Keratinocyte (primary cell): Measurements from ENCODE around the gene APLF. TPM values are rescaled to one million over a fixed set of nuclear protein-coding genes. Genes with fewer than 3 reads are reported as not detected.

Experiments used
- DNase-seq: peaks from one replicate; pipeline ENCODE4 v3.0.0-alpha.2; 2011; ENCODE audit warnings: low read depth, missing footprints, low spot score
- FAIRE-seq: peaks from 2 replicates; lab custom pipeline; 2011; peaks lifted over from hg19 to GRCh38; lab: Jason Lieb, UNC
- H2AFZ ChIP-seq: 2 replicates; pipeline ENCODE4 v1.6.0; 2012; ENCODE audit warnings: low read length, control low read depth, inconsistent platforms; ENCODE audit not compliant: control insufficient read depth
- H3K27ac ChIP-seq: 2 replicates; pipeline ENCODE4 v1.5.1; 2011; ENCODE audit warnings: low read length; ENCODE audit not compliant: control insufficient read depth, insufficient read depth
- H3K27me3 ChIP-seq: 3 replicates; pipeline ENCODE4 v1.6.0; 2011; ENCODE audit warnings: low read length; ENCODE audit not compliant: control insufficient read depth, insufficient read depth; ENCODE audit errors: extremely low read depth
- H3K36me3 ChIP-seq, 2 experiments: 2 replicates in 1 of 2; 3 replicates in 1 of 2; pipeline ENCODE4 v1.5.1; 2011; ENCODE audit warnings: low read length in 2 of 2, mild to moderate bottlenecking in 1 of 2; ENCODE audit not compliant: control insufficient read depth in 2 of 2, insufficient read depth in 2 of 2; ENCODE audit errors: extremely low read depth in 1 of 2
- H3K4me1 ChIP-seq: 3 replicates; pipeline ENCODE4 v1.5.1; 2011; ENCODE audit warnings: low read length; ENCODE audit not compliant: control insufficient read depth, insufficient read depth; ENCODE audit errors: extremely low read depth
- H3K4me2 ChIP-seq: 3 replicates; pipeline ENCODE4 v1.6.0; 2011; ENCODE audit warnings: low read depth, low read length; ENCODE audit not compliant: control insufficient read depth, insufficient read depth; ENCODE audit errors: extremely low read depth
- H3K4me3 ChIP-seq, 3 experiments: fragments of 200-600 bp in 1 of 3; sonication (generic) in 1 of 3; 2 replicates in 2 of 3; 3 replicates in 1 of 3; pipeline ENCODE4 v1.5.1; 2011 to 2016; ENCODE audit warnings: low read length in 3 of 3, mild to moderate bottlenecking in 3 of 3, control low read depth in 2 of 3, inconsistent platforms in 1 of 3, low read depth in 1 of 3, mixed read lengths in 1 of 3, mixed run types in 1 of 3, moderate library complexity in 1 of 3; ENCODE audit not compliant: control insufficient read depth in 2 of 3, insufficient read depth in 2 of 3; ENCODE audit errors: extremely low read depth in 1 of 3
- H3K79me2 ChIP-seq: 2 replicates; pipeline ENCODE4 v1.6.0; 2012; ENCODE audit warnings: low read length; ENCODE audit not compliant: control insufficient read depth, insufficient read depth
- H3K9ac ChIP-seq: 3 replicates; pipeline ENCODE4 v1.6.0; 2011; ENCODE audit warnings: low read length; ENCODE audit not compliant: control insufficient read depth, insufficient read depth; ENCODE audit errors: extremely low read depth
- H3K9me1 ChIP-seq: 3 replicates; pipeline ENCODE4 v1.6.0; 2011; ENCODE audit warnings: low read length; ENCODE audit not compliant: control insufficient read depth, insufficient read depth; ENCODE audit errors: extremely low read depth
- H3K9me3 ChIP-seq: 2 replicates; pipeline ENCODE4 v1.5.1; 2012; ENCODE audit warnings: low read depth, low read length; ENCODE audit not compliant: control insufficient read depth
- H4K20me1 ChIP-seq: 3 replicates; pipeline ENCODE4 v1.6.0; 2011; ENCODE audit warnings: low read length; ENCODE audit not compliant: control insufficient read depth, insufficient read depth; ENCODE audit errors: extremely low read depth
- CTCF ChIP-seq, 3 experiments: IDR thresholded peaks in 1 of 3; conservative IDR thresholded peaks in 1 of 3; optimal IDR thresholded peaks in 1 of 3; 2 replicates in 2 of 3; 3 replicates in 1 of 3; pipeline versions ENCODE3 to v1.5.1; 2011; ENCODE audit warnings: low read length in 3 of 3, mild to moderate bottlenecking in 3 of 3, moderate library complexity in 2 of 3, control low read depth in 1 of 3, inconsistent platforms in 1 of 3; ENCODE audit not compliant: insufficient read depth in 2 of 3; ENCODE audit errors: extremely low read depth in 1 of 3
- EZH2 ChIP-seq: IDR thresholded peaks from one replicate; pipeline ENCODE4 v1.6.1; 2012; ENCODE audit warnings: inconsistent platforms, mild to moderate bottlenecking, low read length, moderate library complexity
- dilution Hi-C: fragments of 300-500 bp; cut with MboI; formaldehyde crosslinking; loops from one replicate; pipeline ENCODE4 v1.7.0; 2020; ENCODE audit warnings: low sequenced_read_pairs; ENCODE audit not compliant: extremely low pct_ligation_motif_present
- polyA plus RNA-seq, 5 experiments: library from polyadenylated mRNA; depleted of rRNA in 3 of 5; stranded (reverse) in 3 of 5; stranded (forward) in 1 of 5; unstranded in 1 of 5; fragments of >200 nt; gene quantifications; 1 replicate in 1 of 5; 2 replicates in 3 of 5; 3 replicates in 1 of 5; pipeline versions ENCODE4 v1.2.1 to v1.2.3, GENCODE V29; 2011 to 2012; ENCODE audit warnings: missing spikeins in 2 of 5, low read depth in 1 of 5, low replicate concordance in 1 of 5

APLF gene
- polyA plus RNA-seq, 1 donor (not counting 4 experiments of a cell fraction or from before 2014, with no cell fraction given) = 3.0 TPM

- H3K9me3 ChIP-seq = no peaks in the 10 kb centered on the region
- H3K27ac ChIP-seq = no peak overlapping the region
- H4K20me1 ChIP-seq = no peaks in the 10 kb centered on the region
- H3K27me3 ChIP-seq = no peaks in the 10 kb centered on the region
- H3K79me2 ChIP-seq = no peaks in the 10 kb centered on the region
- DNase-seq = no peak
- no peak overlapping the region for H3K9ac ChIP-seq
- no peak overlapping the region for H3K4me2 ChIP-seq
- no peak overlapping the region for H2AFZ ChIP-seq
- no peak overlapping the region for H3K4me3 ChIP-seq
- no peaks in the 10 kb centered on the region for H3K4me1 ChIP-seq
- no peak for FAIRE-seq
- dilution Hi-C loops = no loop called here
- TF ChIP-seq CTCF (optimal IDR thresholded peaks at IDR 0.05 in 1 of 3, IDR thresholded peaks at IDR 0.05 in 1 of 3, conservative IDR thresholded peaks at IDR 0.05 in 1 of 3; ENCODE audit: extremely low read depth in 1 of 3, insufficient read depth in 2 of 3, low read length in 3 of 3) (no peak), EZH2 (no peak)
- H3K9me1 ChIP-seq = no peaks in the 10 kb centered on the region
- no peaks in the 10 kb centered on the region for H3K36me3 ChIP-seq
Observed at GRCh38 chr2:68603059-68603458, 135.7 kb downstream of the APLF start.

DNA sequence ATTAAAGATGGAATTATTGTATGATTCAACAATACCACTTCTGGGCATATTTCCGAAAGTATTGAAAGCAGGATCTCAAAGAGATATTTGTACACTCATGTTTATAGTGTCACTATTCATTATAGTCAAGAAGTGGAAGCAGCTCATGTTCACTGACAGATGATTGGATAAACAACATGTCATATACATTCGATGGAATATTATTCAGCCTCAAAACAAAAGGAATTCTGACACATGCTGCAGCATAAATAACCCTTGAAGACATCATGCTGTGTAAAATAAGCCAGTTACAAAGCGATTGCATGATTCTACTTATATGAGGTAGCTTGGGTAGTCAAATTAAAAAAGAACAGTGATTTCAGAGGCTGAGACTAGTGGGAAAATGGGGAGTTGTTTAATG is 136.7 kb downstream of the APLF start:
- Histone ChIP-seq H3K4me1 (no peaks in the 10 kb centered on the region), H3K27ac (no peak overlapping the region), H3K79me2 (no peaks in the 10 kb centered on the region), H3K27me3 (no peaks in the 10 kb centered on the region), H3K9me1 (no peaks in the 10 kb centered on the region), H3K4me2 (no peak overlapping the region), H4K20me1 (no peaks in the 10 kb centered on the region), H2AFZ (no peak overlapping the region), H3K9me3 (no peaks in the 10 kb centered on the region), H3K4me3 (no peak overlapping the region), H3K9ac (no peak overlapping the region), H3K36me3 (no peaks in the 10 kb centered on the region)
- TF ChIP-seq EZH2 (no peak), CTCF (optimal IDR thresholded peaks at IDR 0.05 in 1 of 3, IDR thresholded peaks at IDR 0.05 in 1 of 3, conservative IDR thresholded peaks at IDR 0.05 in 1 of 3; ENCODE audit: extremely low read depth in 1 of 3, insufficient read depth in 2 of 3, low read length in 3 of 3) (no peak)
- DNase-seq = no peak
- dilution Hi-C loops = no loop called here
- FAIRE-seq = no peak
